Breast epithelium (tissue), 3 donors: Measurements from ENCODE around the gene IL32.

Source experiments
- CTCF ChIP-seq, 3 donors: fragments of 450-650 bp; IDR thresholded peaks; one replicate each; pipeline ENCODE4 v1.5.1; 2016 to 2017; ENCODE audit warnings: antibody characterized with exemption in 3 of 3, mild to moderate bottlenecking in 3 of 3, moderate library complexity in 3 of 3
- POLR2A ChIP-seq: fragments of 450-650 bp; IDR thresholded peaks from one replicate; pipeline ENCODE4 v1.6.1; 2016; ENCODE audit warnings: antibody characterized with exemption, mild to moderate bottlenecking, moderate library complexity
- POLR2AphosphoS5 ChIP-seq, 3 donors: sonication (generic); formaldehyde crosslinking; IDR thresholded peaks; one replicate each; pipeline ENCODE4 v1.6.1; 2017; ENCODE audit warnings: antibody characterized with exemption in 3 of 3

- TF ChIP-seq CTCF (IDR thresholded peaks at IDR 0.05) = no peak
- no peak for TF ChIP-seq POLR2A
- no peak for TF ChIP-seq POLR2AphosphoS5 (IDR thresholded peaks at IDR 0.05)
These were observed 15.0 kb upstream of the IL32 start for GRCh38 chr16:3050487-3050886.
